PC-9 (cell line): ENCODE data around the gene FGD2. TPM values are rescaled to one million over a fixed set of nuclear protein-coding genes. Genes with fewer than 3 reads are reported as not detected.

Source experiments
- BruUV-seq: library from RNA; stranded (reverse); fragments of 400-500 nt; replicated peaks from 2 replicates; lab custom pipeline; 2021; lab: Mats Ljungman, UMichigan
- CTCF ChIA-PET: fragments of 300-600 bp; sonication (Branson Sonifier 250); formaldehyde crosslinking; loops from one replicate; lab custom pipeline; 2022; ENCODE audit warnings: antibody characterized with exemption; lab: Charles Lee
- POLR2A ChIA-PET: fragments of 300-600 bp; sonication (Branson Sonifier 250); formaldehyde crosslinking; loops from one replicate; lab custom pipeline; 2022; ENCODE audit warnings: antibody characterized with exemption; ENCODE audit not compliant: unreplicated experiment; lab: Charles Lee
- DNase-seq, 2 experiments: peaks; one replicate each; pipeline versions ENCODE4 v3.0.0 to v3.0.0-alpha.2; 2015 to 2022; ENCODE audit warnings: mixed read lengths in 1 of 2
- H2AFZ ChIP-seq: fragments of 200-600 bp; sonication (generic); 2 replicates; pipeline ENCODE4 v1.8.1; 2017; ENCODE audit warnings: antibody characterized with exemption
- H3F3A ChIP-seq: fragments of 200-600 bp; sonication (generic); 2 replicates; pipeline ENCODE4 v1.8.1; 2017; ENCODE audit warnings: antibody characterized with exemption, mild to moderate bottlenecking, low read depth; ENCODE audit not compliant: insufficient read depth
- H3K27ac ChIP-seq: fragments of 200-600 bp; sonication (generic); 2 replicates; pipeline ENCODE4 v1.6.1; 2016; ENCODE audit warnings: mixed run types
- H3K27me3 ChIP-seq: fragments of 200-600 bp; sonication (generic); 2 replicates; pipeline ENCODE4 v1.6.1; 2016; ENCODE audit warnings: low read depth, mixed run types; ENCODE audit not compliant: insufficient read depth
- H3K36me3 ChIP-seq: fragments of 200-600 bp; sonication (generic); 2 replicates; pipeline ENCODE4 v1.6.1; 2016; ENCODE audit warnings: low read depth, mixed run types
- H3K4me1 ChIP-seq: fragments of 200-600 bp; sonication (generic); replicated peaks from 2 replicates; pipeline ENCODE4 v1.6.1; 2016; ENCODE audit warnings: mixed run types; ENCODE audit not compliant: insufficient read depth
- H3K4me2 ChIP-seq: fragments of 200-600 bp; sonication (generic); 2 replicates; pipeline ENCODE4 v1.6.1; 2017; ENCODE audit warnings: mixed run types
- H3K4me3 ChIP-seq: fragments of 200-600 bp; sonication (generic); 2 replicates; pipeline ENCODE4 v1.6.1; 2016; ENCODE audit warnings: mixed run types
- H3K79me2 ChIP-seq: fragments of 200-600 bp; sonication (generic); 2 replicates; pipeline ENCODE4 v1.6.1; 2017; ENCODE audit warnings: low read depth, mixed run types
- H3K9me2 ChIP-seq: fragments of 200-600 bp; sonication (generic); 2 replicates; pipeline ENCODE4 v1.8.1; 2017; ENCODE audit warnings: mild to moderate bottlenecking; ENCODE audit not compliant: insufficient read depth
- H3K9me3 ChIP-seq: fragments of 200-600 bp; sonication (generic); 2 replicates; pipeline ENCODE4 v1.8.1; 2016; ENCODE audit warnings: low read depth; ENCODE audit not compliant: insufficient read depth
- H4K20me1 ChIP-seq: fragments of 200-600 bp; sonication (generic); 2 replicates; pipeline ENCODE4 v1.8.1; 2017; ENCODE audit not compliant: insufficient read depth
- EZH2 ChIP-seq: fragments of 200-600 bp; sonication (generic); IDR thresholded peaks from 2 replicates; pipeline ENCODE4 v1.8.0; 2017; ENCODE audit warnings: antibody characterized with exemption, low read depth
- intact Hi-C: fragments of 100-400 bp; cut with micrococcal nuclease; formaldehyde crosslinking; loops from one replicate; pipeline ENCODE4 v1.10.0; 2022; ENCODE audit not compliant: unreplicated experiment
- total RNA-seq: library from RNA; stranded (reverse); gene quantifications from 2 replicates; pipeline ENCODE4 v1.2.3, GENCODE V29; 2021
- TF ChIP-seq, protein P1 (sequence below): fragments of 200-600 bp; sonication (generic); conservative IDR thresholded peaks from 2 replicates; pipeline ENCODE4 v1.6.1; 2017; ENCODE audit warnings: mixed run types, antibody characterized with exemption, mild to moderate bottlenecking, moderate library complexity

FGD2 gene
- total RNA-seq, 1 experiment from 2014 or later = 0.50 TPM

DNA sequence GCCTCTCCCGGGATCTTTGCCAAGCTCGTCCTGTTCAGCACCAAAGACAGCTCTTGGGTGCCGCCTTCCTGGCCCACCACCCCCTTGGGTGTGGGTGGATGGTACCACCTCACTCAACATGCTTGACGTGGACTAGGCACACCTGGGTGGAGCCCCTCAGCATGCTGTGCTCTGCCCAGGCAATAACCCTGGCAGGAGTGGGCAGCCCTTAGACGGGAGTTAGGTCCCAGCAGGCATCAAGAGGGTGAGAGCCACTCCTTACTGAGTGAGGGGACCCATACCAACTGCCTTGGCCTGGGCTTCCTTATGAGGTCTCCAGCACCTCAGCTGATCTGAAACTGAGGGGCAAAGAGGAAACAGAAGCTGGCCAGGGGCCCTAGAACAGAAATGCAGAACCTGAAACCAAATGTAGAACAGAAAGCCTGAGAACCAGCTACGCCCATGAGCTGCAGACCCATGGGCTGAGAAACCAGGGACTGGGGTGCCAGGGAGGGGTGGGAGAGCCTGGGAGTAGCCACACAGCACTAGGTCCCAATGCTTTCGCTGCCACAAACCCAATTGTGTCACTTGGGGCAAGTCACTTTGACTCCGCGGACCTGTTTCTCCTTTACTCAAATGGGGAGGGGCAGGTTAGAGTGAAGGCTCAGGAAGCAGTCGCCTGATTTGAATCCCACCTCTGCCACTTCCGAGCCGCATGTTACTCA, 2.0 kb downstream of the FGD2 start:
- H3K4me3 ChIP-seq = no peak overlapping the region
- no peak overlapping the region for H2AFZ ChIP-seq
- intact Hi-C loops = no loop called here
- POLR2A ChIA-PET = no interaction called here
- CTCF ChIA-PET = interaction anchor here (1.7 kb wide), 1 partner anchor 10 kb away, joined by 4 read pairs; no protein-coding TSS in a partner anchor
- H3F3A ChIP-seq = no peaks in the 10 kb centered on the region
- DNase-seq = no peak
- H3K27me3 ChIP-seq = no peaks in the 10 kb centered on the region
- no peak overlapping the region for H3K4me2 ChIP-seq
- H3K4me1 ChIP-seq = no peaks in the 10 kb centered on the region
- TF ChIP-seq, protein P1, sequence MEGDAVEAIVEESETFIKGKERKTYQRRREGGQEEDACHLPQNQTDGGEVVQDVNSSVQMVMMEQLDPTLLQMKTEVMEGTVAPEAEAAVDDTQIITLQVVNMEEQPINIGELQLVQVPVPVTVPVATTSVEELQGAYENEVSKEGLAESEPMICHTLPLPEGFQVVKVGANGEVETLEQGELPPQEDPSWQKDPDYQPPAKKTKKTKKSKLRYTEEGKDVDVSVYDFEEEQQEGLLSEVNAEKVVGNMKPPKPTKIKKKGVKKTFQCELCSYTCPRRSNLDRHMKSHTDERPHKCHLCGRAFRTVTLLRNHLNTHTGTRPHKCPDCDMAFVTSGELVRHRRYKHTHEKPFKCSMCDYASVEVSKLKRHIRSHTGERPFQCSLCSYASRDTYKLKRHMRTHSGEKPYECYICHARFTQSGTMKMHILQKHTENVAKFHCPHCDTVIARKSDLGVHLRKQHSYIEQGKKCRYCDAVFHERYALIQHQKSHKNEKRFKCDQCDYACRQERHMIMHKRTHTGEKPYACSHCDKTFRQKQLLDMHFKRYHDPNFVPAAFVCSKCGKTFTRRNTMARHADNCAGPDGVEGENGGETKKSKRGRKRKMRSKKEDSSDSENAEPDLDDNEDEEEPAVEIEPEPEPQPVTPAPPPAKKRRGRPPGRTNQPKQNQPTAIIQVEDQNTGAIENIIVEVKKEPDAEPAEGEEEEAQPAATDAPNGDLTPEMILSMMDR = no peak
- no peak for TF ChIP-seq EZH2
- H4K20me1 ChIP-seq = no peaks in the 10 kb centered on the region
- H3K27ac ChIP-seq = no peak overlapping the region
- H3K36me3 ChIP-seq = no peaks in the 10 kb centered on the region
- H3K9me2 ChIP-seq = no peaks in the 10 kb centered on the region
- no peaks in the 10 kb centered on the region for H3K9me3 ChIP-seq
- no peaks in the 10 kb centered on the region for H3K79me2 ChIP-seq
- no TSS peak for BruUV-seq

- no peaks in the 10 kb centered on the region for H3K9me3 ChIP-seq
- H3K9me2 ChIP-seq = no peaks in the 10 kb centered on the region
- intact Hi-C loops = no loop called here
- TF ChIP-seq, protein P1 = no peak
- no peak for TF ChIP-seq EZH2
- ChIA-PET CTCF (no interaction called here), POLR2A (no interaction called here)
- H3K27me3 ChIP-seq = no peaks in the 10 kb centered on the region
- no peak overlapping the region for H3K27ac ChIP-seq
- H3K4me3 ChIP-seq = no peak overlapping the region
- H3K4me1 ChIP-seq = no peaks in the 10 kb centered on the region
- H3K36me3 ChIP-seq = no peaks in the 10 kb centered on the region
- H2AFZ ChIP-seq = no peak overlapping the region
- H3K79me2 ChIP-seq = no peaks in the 10 kb centered on the region
- H4K20me1 ChIP-seq = no peaks in the 10 kb centered on the region
- DNase-seq = peak in 1 of 2 experiments; percentile 15
- no peak overlapping the region for H3K4me2 ChIP-seq
- H3F3A ChIP-seq = no peaks in the 10 kb centered on the region
- BruUV-seq = no TSS peak
These were observed 3.3 kb downstream of the FGD2 start for GRCh38 chr6:37008484-37009465.

DNA sequence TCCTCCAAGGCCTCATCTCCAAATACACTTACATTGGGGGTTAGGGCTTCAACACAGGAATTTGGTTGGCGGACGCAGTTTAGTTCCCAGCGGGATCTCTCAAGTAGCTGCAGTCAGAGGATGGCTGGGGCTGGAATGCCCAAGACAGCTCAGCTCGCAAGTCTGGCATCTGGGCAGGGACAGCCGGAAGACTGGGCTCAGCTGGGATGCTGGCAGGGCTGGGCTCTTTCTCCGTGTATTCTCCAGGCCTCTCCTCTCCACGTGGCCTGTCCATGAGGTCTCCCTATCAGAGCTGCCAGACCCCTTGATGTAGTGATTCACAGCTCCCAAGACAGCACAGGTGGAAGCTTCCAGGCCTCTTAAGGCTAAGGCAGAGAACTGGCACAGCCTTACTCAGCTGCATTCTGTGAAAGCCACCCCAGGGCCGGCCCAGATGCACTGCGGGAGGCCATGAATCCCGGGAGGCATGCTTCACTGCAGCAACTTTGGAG, 5.0 kb downstream of the FGD2 start:
- H3K27ac ChIP-seq = no peak overlapping the region
- CTCF ChIA-PET = no interaction called here
- no peak overlapping the region for H3K4me3 ChIP-seq
- no peaks in the 10 kb centered on the region for H3K9me2 ChIP-seq
- H3F3A ChIP-seq = no peaks in the 10 kb centered on the region
- no peak for TF ChIP-seq EZH2
- TF ChIP-seq, protein P1 = no peak
- H3K9me3 ChIP-seq = no peaks in the 10 kb centered on the region
- no peaks in the 10 kb centered on the region for H3K4me1 ChIP-seq
- H3K27me3 ChIP-seq = no peaks in the 10 kb centered on the region
- H3K79me2 ChIP-seq = no peaks in the 10 kb centered on the region
- H2AFZ ChIP-seq = no peak overlapping the region
- POLR2A ChIA-PET = interaction anchor here (0.6 kb wide), 1 partner anchor 87 kb away, joined by 4 read pairs; no protein-coding TSS in a partner anchor
- intact Hi-C loops = no loop called here
- peak in 1 of 2 experiments; percentile 17 for DNase-seq
- H3K4me2 ChIP-seq = no peak overlapping the region
- H3K36me3 ChIP-seq = no peaks in the 10 kb centered on the region
- no peaks in the 10 kb centered on the region for H4K20me1 ChIP-seq
- no TSS peak for BruUV-seq
